Spleen (tissue), 7 donors: ENCODE data around the gene ZNF543.

Source experiments
- POLR2A ChIP-seq, 3 donors: fragments of 450-650 bp; IDR thresholded peaks; one replicate each; pipeline ENCODE4 v1.5.1; 2017; ENCODE audit warnings: antibody characterized with exemption in 3 of 3, mild to moderate bottlenecking in 1 of 3
- POLR2AphosphoS5 ChIP-seq, 3 donors: sonication (generic); formaldehyde crosslinking; IDR thresholded peaks; one replicate each; pipeline ENCODE4 v1.5.1; 2017; ENCODE audit warnings: antibody characterized with exemption in 3 of 3
- TF ChIP-seq, protein P1 (sequence below), 11 experiments: fragments of 200-600 bp in 7 of 11; fragments of 450-650 bp in 4 of 11; sonication (generic) in 4 of 11; IDR thresholded peaks in 8 of 11; conservative IDR thresholded peaks in 3 of 11; 1 replicate in 7 of 11; 2 replicates in 4 of 11; pipeline versions ENCODE4 v1.4.0 to v1.8.0; 2016 to 2021; ENCODE audit warnings: antibody characterized with exemption in 11 of 11, inconsistent platforms in 4 of 11, mild to moderate bottlenecking in 1 of 11
- donor health status: DM: no; HTN: no; CAD: no; lungs with moderate emphysema.
- donor health status: DM: no; HTN: no; CAD: no.
- donor health status: DM: no; HTN: no; CAD: no.

DNA sequence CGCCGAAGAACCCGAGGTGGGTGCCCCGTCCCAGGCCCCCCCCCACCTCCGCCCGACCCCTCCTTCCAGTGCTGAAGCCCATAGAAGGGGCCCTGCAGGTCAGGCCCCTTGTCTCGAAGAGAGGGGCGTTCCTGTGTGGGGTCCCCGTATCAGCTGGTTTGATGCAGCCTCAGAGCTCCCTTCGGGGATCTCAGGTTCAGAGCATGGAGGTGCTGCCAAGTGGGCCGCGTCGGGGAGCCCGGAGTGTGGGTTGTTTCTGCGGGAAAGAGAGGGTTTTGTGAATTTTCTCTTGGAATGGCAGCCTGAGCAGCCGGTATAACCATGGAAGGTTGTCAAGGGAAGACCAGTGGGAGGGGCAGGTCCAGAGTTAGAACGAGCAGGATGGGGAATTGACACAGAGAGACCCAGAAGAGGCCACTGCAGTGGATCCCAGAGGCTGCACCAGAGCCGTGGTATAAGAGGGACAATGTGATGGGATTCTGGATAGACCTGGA lies 43.5 kb downstream of the ZNF543 start:
- TF ChIP-seq POLR2A (IDR thresholded peaks at IDR 0.05) (no peak), POLR2AphosphoS5 (IDR thresholded peaks at IDR 0.05) (no peak)
- TF ChIP-seq, protein P1, sequence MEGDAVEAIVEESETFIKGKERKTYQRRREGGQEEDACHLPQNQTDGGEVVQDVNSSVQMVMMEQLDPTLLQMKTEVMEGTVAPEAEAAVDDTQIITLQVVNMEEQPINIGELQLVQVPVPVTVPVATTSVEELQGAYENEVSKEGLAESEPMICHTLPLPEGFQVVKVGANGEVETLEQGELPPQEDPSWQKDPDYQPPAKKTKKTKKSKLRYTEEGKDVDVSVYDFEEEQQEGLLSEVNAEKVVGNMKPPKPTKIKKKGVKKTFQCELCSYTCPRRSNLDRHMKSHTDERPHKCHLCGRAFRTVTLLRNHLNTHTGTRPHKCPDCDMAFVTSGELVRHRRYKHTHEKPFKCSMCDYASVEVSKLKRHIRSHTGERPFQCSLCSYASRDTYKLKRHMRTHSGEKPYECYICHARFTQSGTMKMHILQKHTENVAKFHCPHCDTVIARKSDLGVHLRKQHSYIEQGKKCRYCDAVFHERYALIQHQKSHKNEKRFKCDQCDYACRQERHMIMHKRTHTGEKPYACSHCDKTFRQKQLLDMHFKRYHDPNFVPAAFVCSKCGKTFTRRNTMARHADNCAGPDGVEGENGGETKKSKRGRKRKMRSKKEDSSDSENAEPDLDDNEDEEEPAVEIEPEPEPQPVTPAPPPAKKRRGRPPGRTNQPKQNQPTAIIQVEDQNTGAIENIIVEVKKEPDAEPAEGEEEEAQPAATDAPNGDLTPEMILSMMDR (IDR thresholded peaks at IDR 0.05 in 8 of 11, conservative IDR thresholded peaks at IDR 0.05 in 3 of 11), result no peak
